Mucosa of stomach (tissue), 1 donor: Measurements from ENCODE around the gene BCAM.

Experiments used
- H3K27me3 ChIP-seq: one replicate; pipeline ENCODE4 v1.7.0; 2013; ENCODE audit warnings: mild to moderate bottlenecking, low read length; ENCODE audit not compliant: control insufficient read depth, insufficient read depth
- H3K36me3 ChIP-seq: one replicate; pipeline ENCODE4 v1.7.0; 2013; ENCODE audit warnings: low read length; ENCODE audit not compliant: control insufficient read depth, insufficient read depth
- H3K4me1 ChIP-seq: one replicate; pipeline ENCODE4 v1.7.0; 2013; ENCODE audit warnings: mild to moderate bottlenecking, low read length; ENCODE audit not compliant: control insufficient read depth, insufficient read depth
- H3K4me3 ChIP-seq: one replicate; pipeline ENCODE4 v1.7.0; 2013; ENCODE audit warnings: low read length
- H3K9ac ChIP-seq: one replicate; pipeline ENCODE4 v1.7.0; 2013; ENCODE audit warnings: mild to moderate bottlenecking, low read length, moderate library complexity
- H3K9me3 ChIP-seq: one replicate; pipeline ENCODE4 v1.7.0; 2013; ENCODE audit warnings: mild to moderate bottlenecking, low read length, moderate library complexity; ENCODE audit not compliant: control insufficient read depth
- donor health status: Pancreatic carcinoma.

Gene BCAM

GRCh38 chr19:44866664-44867063 lies 57.8 kb downstream of the BCAM start:
- Histone ChIP-seq H3K4me3 (no peak overlapping the region), H3K9ac (no peak overlapping the region), H3K9me3 (no peaks in the 10 kb centered on the region), H3K36me3 (peaks cover under 1% of the 10 kb centered on the region), H3K4me1 (peaks cover 10% of the 10 kb centered on the region), H3K27me3 (no peaks in the 10 kb centered on the region)

- Histone ChIP-seq H3K4me3 (no peak overlapping the region), H3K9me3 (no peaks in the 10 kb centered on the region), H3K4me1 (peaks cover 10% of the 10 kb centered on the region), H3K9ac (no peak overlapping the region), H3K27me3 (no peaks in the 10 kb centered on the region), H3K36me3 (peaks cover 10% of the 10 kb centered on the region)
Measured at GRCh38 chr19:44867578-44867977, 58.7 kb downstream of the BCAM start.

DNA sequence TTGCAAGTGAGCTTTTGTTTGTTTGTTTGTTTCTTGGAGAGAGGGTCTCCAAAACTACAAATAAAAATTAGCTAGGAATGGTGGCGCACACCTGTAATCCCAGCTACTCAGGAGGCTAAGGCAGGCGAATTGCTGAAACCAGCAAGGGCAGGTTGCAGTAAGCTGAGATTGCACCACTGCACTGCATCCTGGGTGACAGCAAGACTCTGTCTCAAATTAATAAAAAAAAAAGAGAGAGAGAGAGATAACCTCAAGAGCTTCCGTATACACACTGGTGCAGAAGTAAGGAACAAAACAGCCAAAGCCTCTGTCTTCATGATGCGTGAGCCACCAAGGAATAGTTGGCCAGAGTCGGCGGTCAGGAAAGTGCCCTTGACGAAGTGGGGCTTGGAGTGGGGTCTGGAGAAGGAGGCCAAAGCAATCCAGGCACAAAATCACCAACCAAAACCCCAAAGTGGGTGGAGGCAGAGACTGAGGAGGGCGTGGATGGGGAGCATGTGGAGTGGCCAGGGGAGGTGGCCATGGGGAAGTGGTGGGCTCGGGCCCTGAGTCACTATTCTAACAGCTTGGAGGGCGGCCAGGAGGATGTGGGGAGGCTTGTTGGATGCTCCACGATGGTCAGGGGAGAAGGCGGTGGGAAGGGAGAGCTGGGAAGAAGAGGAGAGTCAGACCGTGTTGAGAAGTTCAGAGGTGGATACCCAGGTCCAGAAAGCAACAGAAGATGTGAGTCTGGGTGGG lies 61.0 kb downstream of the BCAM start:
- Histone ChIP-seq H3K27me3 (no peaks in the 10 kb centered on the region), H3K4me1 (peaks cover 10% of the 10 kb centered on the region)

More for the DNA sequence above, 61.0 kb downstream of the BCAM start:
- Histone ChIP-seq H3K4me3 (no peak overlapping the region), H3K9me3 (no peaks in the 10 kb centered on the region), H3K9ac (no peak overlapping the region), H3K36me3 (peaks cover 16% of the 10 kb centered on the region)
